ENCODE results near the gene RADIL.
"Not testable (repeated sequence)": the region's sequence is repeated elsewhere in the genome, so short reads cannot be mapped to it uniquely, and the experiment has no call there.

Gene RADIL

GRCh38 chr7:4803397-4804241, 79.9 kb downstream of the RADIL start:
- in situ Hi-C loops (cut with HindIII; ENCODE audit: low sequenced_read_pairs), result no loop called here
- TF ChIP-seq, protein P1, sequence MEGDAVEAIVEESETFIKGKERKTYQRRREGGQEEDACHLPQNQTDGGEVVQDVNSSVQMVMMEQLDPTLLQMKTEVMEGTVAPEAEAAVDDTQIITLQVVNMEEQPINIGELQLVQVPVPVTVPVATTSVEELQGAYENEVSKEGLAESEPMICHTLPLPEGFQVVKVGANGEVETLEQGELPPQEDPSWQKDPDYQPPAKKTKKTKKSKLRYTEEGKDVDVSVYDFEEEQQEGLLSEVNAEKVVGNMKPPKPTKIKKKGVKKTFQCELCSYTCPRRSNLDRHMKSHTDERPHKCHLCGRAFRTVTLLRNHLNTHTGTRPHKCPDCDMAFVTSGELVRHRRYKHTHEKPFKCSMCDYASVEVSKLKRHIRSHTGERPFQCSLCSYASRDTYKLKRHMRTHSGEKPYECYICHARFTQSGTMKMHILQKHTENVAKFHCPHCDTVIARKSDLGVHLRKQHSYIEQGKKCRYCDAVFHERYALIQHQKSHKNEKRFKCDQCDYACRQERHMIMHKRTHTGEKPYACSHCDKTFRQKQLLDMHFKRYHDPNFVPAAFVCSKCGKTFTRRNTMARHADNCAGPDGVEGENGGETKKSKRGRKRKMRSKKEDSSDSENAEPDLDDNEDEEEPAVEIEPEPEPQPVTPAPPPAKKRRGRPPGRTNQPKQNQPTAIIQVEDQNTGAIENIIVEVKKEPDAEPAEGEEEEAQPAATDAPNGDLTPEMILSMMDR (IDR thresholded peaks at IDR 0.05; ENCODE audit: low read depth, low read length), result no peak
- no peak overlapping the region for H3K4me3 ChIP-seq (ENCODE audit: low read depth, low read length)
- no peak for DNase-seq (ENCODE audit: low read depth, low spot score)

DNA sequence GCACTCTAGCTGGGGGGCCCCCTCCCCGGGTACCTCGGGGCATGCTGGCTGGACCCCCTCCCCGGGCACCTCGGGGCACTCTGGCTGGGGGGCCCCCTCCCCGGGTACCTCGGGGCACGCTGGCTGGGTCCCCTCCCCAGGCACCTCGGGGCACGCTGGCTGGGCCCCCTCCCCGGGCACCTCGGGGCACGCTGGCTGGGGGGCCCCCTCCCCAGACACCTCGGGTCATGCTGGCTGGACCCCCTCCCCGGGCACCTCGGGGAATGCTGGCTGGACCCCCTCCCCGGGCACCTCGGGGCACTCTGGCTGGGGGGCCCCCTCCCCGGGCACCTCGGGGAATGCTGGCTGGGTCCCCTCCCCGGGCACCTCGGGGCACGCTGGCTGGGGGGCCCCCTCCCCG, 80.9 kb downstream of the RADIL start:
- H3K4me3 ChIP-seq (ENCODE audit: low read depth, low read length); DNase-seq (ENCODE audit: low read depth, low spot score); in situ Hi-C loops (cut with HindIII; ENCODE audit: low sequenced_read_pairs): not testable (repeated sequence)

GRCh38 chr7:4801839-4802231, 81.7 kb downstream of the RADIL start:
- no peak overlapping the region for H3K4me3 ChIP-seq (ENCODE audit: low read depth, low read length)
- TF ChIP-seq, protein P1 (IDR thresholded peaks at IDR 0.05; ENCODE audit: low read depth, low read length), result no peak
- in situ Hi-C loops (cut with HindIII; ENCODE audit: low sequenced_read_pairs), result no loop called here
- no peak for DNase-seq (ENCODE audit: low read depth, low spot score)

GRCh38 chr7:4800926-4801838, 82.3 kb downstream of the RADIL start:
- H3K4me3 ChIP-seq (ENCODE audit: low read depth, low read length), result no peak overlapping the region
- DNase-seq (ENCODE audit: low read depth, low spot score), result no peak
- in situ Hi-C loops (cut with HindIII; ENCODE audit: low sequenced_read_pairs), result no loop called here
- TF ChIP-seq, protein P1 (IDR thresholded peaks at IDR 0.05; ENCODE audit: low read depth, low read length), result no peak

DNA sequence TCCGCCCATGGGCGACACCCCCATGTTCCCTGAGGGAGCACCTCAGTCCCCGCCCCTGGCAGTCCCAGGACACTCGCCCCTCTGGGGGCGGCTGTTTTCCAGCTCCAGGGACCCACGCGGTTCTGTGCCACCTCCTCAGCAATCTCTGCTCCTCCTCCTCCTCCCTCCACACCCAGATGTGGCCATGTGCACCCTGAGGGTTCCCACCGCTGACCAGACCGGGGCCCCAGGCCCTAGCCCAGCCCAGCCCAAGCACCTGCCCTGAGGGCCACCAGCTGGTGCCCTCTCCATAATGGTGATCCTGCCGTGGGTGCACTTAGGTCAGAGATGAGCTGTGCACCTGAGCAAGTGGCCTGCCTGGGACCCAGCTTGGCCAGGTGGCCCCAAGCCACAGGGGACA, 83.0 kb downstream of the RADIL start:
- H3K4me3 ChIP-seq (ENCODE audit: low read depth, low read length), result no peak overlapping the region
- TF ChIP-seq, protein P1 (IDR thresholded peaks at IDR 0.05; ENCODE audit: low read depth, low read length), result no peak
- in situ Hi-C loops (cut with HindIII; ENCODE audit: low sequenced_read_pairs), result no loop called here
- no peak for DNase-seq (ENCODE audit: low read depth, low spot score)

GRCh38 chr7:4799508-4800268, 83.8 kb downstream of the RADIL start:
- DNase-seq (ENCODE audit: low read depth, low spot score), result no peak
- in situ Hi-C loops (cut with HindIII; ENCODE audit: low sequenced_read_pairs), result no loop called here
- no peak overlapping the region for H3K4me3 ChIP-seq (ENCODE audit: low read depth, low read length)
- TF ChIP-seq, protein P1 (IDR thresholded peaks at IDR 0.05; ENCODE audit: low read depth, low read length), result no peak

All from astrocyte of the spinal cord (primary cell).